ENCODE results near the gene ECE2. TPM values are rescaled to one million over a fixed set of nuclear protein-coding genes. Genes with fewer than 3 reads are reported as not detected.

Gene ECE2
- 2.2 TPM for total RNA-seq

- DNase-seq: no peak
These were observed at the start of gene ECE2 for GRCh38 chr3:184275961-184276910. Gene ECE2, plus strand, starts transcription at chr3:184276022. Its CDS starts 132 bp downstream, at chr3:184276154.

- no peak for DNase-seq
These were observed 48.3 kb upstream of the ECE2 start for GRCh38 chr3:184227481-184227935.

DNA sequence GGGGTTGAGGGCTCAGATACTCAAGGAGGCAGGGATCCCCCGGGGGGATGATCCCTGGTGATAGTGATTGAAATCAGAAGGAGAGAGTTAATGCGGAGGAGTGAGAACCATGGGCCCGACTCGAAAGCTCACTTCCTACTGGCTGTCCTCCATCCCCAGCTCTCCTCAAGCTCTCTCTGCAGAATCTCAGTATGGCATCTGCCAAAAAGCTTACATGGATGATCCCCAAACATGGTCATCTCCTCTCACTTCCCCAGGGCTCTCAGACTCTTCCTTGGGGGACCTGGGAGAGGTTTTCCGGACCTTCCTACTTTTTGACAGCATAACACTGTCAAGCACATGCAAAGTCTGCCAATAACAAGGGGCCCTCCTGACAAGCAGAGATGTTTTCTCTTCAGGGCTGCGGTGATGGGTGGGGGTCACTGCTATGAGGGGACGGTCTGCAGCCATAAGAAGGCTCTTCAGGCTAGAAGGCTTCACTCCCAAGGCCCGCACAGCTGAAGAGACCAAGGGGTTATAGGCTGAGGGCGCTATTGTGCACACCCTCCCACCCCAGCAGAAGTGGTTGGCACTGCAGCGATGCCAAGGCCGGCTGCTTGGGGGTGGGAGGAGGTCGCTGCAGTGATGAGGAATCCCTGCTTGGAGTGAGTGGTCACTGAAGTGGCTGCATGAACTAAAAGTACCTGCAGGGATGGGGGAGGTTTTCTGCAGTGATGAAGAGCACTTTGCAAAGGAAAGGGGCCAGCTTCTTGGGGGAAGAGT lies 47.3 kb upstream of the ECE2 start:
- no peak for DNase-seq

DNA sequence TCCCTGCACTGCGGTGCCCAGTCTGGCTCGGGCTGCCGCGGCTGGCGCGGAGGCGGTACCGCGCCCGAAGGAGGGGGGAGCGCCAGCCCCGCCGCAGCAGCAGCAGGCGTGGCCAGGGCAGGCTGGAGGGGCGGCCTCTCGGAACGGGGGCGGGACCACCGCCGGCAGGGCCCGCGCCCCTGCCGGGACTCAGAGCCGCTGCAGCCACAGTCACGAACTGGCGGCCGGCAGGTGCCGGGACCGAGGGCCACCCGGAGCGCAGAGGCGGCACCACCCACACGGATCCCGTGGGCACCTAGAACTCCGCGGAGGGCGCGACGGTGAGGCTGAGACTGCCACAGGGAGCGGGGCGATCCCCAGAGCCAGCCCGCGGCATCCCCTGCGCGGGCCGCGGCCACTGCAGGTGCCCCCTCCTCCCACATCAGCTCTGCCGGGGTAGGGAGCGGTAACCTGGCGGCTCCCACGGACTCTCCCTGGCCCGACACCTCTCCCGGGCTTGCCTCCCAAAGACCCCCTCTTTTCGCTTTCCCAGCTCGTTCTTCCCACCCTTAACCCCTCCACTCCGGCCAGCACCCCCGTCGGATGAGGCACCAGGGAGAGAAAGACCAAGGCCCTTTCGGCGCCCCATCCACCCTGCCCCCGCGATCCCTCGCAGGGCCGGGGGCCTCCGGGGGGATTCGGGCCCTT lies 46.3 kb upstream of the ECE2 start, which contains the start of gene VWA5B2:
Gene VWA5B2, plus strand, starts transcription at position 192 of the 687 bp plus-strand sequence. CDS start 944 bp downstream, outside the sequence.
- DNase-seq: peak; percentile 60

- DNase-seq: no peak
These were observed 45.7 kb upstream of the ECE2 start for GRCh38 chr3:184230081-184230602.

GRCh38 chr3:184230603-184231528 lies 45.0 kb upstream of the ECE2 start:
- DNase-seq: no peak

- DNase-seq: no peak
These were observed 44.2 kb upstream of the ECE2 start for GRCh38 chr3:184231671-184232070.

DNA sequence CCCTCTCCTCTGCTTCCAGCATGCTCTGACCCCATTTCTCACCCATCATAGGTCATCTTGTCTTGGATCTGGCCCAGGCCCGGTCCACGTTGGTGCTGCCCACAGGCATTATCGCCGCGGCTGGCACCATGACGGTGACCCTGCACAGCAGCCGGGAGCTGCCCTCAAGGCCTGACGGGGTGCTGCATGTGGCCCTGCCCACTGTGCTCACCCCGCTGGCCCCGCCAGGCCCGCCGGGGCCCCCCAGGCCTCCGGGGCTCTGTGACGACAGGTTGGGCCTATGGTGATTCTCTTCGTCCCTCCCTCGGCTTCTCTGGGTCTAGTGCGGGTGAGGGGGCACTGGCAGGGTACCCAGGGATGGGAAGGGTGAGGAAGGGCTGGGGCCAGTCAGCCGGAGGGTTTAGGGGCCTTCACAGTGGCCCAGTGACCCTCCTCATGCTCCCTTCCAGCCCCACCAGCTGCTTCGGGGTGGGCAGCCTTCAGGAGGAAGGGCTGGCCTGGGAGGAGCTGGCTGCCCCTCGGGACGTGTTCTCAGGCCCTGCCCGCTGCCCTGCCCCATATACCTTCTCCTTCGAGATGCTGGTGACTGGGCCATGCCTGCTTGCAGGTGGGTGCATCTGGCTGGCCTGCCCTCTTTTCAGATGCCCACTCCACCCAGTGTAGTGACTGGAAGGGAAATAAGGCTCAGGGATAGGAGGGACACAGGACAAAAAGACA lies 42.5 kb upstream of the ECE2 start:
- DNase-seq: no peak

DNA sequence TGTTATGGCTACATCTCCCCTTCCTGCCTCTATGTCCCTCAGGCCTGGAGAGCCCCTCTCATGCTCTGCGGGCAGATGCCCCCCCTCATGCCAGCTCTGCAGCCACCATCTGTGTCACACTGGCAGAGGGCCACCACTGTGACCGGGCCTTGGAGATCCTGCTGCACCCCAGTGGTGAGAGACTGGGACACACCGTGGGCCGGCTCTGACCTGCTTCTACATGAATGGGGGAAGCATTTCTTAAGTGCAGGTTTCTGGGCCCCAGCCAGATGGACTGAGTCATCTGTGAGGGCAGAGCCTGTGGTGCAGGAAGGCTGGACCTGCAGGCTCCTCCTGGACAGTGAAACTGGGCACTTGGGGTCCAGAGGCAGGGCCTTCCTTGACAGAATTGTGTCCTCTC lies 41.6 kb upstream of the ECE2 start:
- peak; percentile 35 for DNase-seq

DNA sequence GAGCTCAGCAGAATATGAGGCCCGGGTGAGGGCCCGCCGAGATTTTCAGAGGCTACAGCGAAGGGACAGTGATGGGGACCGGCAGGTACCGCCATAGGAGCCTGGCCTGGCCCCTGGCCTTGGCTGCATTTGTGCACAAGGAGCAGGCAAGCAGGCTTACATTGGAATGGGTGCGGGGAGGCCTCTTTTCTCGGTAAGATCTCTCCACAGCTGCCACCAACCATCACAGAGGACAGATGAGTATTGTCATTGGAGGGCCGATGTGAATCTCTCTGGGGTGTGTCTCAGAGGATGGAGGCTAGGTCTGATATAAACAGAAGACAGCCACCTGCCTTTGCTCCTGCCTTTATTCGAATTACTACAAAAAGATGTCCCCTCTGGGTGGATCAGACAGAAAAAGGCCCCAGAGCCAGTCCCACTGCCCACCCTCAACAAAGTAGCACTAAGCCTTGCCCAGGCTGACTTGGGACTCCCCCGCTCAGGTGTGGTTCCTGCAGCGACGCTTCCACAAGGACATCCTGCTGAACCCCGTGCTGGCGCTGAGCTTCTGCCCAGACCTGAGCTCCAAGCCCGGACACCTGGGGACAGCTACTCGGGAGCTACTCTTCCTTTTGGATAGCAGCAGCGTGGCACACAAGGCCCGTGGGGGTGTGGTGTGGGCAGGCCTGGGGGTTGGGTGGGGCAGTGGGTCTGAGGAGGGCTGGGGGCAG lies 41.0 kb upstream of the ECE2 start:
- no peak for DNase-seq

DNA sequence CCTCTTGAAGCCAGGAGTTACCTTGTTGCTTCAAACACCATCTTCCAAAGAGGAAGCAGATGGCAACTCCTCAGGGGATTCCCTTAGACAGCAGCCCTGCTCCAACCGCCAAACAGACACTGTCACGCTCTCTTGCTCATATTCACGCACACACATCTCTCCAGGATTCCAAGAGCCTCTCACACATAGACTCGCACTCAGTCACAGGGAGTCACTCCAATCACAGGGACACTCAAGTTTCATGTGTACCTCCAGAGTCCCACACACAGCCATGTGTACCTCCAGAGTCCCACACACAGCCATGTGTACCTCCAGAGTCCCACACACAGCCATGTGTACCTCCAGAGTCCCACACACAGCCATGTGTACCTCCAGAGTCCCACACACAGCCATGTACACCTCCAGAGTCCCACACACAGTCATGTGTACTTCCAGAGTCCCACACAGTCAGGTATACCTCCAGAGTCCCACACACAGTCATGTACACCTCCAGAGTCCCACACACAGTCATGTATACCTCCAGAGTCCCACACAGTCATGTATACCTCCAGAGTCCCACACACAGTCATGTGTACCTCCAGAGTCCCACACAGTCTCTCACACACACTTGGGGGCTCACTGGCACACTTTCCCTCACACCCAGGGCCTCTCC lies 40.3 kb upstream of the ECE2 start:
- DNase-seq: no peak

- DNase-seq: no peak
These were observed 39.8 kb upstream of the ECE2 start for GRCh38 chr3:184236033-184236410.

DNA sequence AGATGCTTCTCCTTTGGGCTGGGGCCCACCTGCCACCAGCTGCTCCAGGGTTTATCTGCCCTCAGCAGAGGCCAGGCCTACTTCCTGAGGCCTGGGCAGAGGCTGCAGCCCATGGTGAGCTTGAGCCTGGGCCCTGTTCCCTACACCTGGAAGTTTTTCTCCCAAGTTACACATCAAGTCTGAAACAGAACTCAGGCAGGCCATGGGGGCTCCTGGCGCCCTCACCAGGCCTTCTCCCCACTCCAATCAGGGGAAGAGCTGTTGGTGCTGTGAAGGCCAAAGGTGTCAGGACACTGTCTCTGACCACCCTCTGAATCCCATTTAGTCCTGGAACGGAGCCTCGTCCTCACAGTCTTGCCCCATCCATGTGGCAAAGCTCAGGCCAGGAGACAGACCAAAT lies 39.2 kb upstream of the ECE2 start:
- no peak for DNase-seq

DNA sequence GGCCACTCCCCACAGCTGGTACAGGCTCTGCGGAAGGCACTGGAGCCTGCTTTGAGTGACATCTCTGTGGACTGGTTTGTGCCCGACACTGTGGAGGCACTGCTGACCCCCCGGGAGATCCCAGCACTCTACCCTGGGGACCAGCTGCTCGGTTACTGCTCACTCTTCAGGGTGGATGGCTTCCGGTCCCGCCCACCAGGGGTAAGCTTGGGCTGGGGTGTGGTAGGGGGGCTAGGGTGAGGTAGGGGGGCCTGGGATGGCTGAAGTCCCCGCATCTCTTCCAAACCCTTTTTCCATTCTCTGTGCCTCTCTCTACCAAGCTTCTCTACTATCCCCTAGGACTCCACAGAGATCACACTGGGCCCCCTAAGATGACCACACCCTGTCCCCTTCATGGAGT lies 38.6 kb upstream of the ECE2 start:
- DNase-seq: no peak

DNA sequence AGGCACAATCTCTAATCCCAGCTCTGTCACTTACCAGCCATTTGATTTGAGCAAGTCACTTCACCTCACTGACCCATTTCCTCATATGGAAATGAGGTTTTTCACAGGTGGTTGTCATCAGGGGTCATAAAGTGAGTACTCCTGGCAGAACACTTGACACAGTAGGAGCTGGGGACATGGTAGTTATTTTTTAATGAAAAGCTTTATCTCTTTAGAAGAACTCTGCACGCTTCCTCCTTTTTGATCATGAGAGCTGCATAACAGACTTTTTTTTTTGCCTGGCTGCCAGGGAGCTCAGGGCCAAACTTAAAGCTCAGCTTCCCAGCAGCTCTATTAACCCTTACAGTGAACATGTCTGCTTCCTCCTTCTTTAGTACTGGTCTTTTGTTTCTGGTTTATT lies 38.0 kb upstream of the ECE2 start:
- DNase-seq: no peak

DNA sequence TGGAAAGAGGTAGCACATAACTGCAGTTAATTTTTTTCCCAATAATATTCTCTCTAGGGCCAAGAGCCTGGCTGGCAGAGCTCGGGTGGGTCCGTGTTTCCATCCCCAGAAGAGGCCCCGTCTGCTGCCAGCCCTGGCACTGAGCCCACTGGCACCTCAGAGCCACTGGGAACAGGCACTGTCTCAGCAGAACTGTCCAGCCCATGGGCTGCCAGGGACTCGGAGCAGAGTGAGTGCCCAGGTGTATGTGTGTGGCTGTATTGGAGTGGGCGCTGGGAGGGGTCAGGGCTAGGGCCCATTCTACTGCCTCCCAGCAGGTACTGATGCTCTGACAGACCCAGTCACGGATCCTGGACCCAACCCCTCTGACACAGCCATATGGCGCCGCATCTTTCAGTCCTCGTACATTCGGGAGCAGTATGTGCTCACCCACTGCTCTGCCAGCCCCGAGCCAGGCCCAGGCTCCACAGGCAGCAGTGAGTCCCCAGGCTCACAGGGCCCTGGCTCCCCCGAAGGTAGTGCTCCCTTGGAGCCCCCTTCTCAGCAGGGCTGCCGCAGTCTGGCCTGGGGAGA lies 37.5 kb upstream of the ECE2 start:
- no peak for DNase-seq

- DNase-seq: no peak
These were observed 36.6 kb upstream of the ECE2 start for GRCh38 chr3:184239221-184239620.

DNA sequence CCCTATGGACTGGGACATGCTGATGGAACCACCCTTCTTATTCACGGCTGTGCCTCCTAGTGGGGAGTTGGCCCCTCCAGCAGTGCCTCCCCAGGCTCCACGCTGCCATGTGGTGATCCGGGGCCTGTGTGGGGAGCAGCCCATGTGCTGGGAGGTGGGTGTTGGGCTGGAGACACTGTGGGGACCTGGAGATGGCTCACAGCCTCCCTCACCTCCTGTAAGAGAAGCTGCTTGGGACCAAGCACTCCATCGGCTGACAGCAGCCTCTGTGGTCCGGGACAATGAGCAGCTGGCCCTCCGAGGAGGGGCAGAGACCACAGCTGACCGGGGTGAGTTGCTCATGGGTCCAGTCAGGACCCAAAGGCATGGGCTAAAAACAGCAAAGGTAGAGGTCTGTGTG lies 36.1 kb upstream of the ECE2 start:
- no peak for DNase-seq

All from occipital lobe (tissue), 2 donors.